ENCODE measurements around the gene TEF.

The TEF gene

DNA sequence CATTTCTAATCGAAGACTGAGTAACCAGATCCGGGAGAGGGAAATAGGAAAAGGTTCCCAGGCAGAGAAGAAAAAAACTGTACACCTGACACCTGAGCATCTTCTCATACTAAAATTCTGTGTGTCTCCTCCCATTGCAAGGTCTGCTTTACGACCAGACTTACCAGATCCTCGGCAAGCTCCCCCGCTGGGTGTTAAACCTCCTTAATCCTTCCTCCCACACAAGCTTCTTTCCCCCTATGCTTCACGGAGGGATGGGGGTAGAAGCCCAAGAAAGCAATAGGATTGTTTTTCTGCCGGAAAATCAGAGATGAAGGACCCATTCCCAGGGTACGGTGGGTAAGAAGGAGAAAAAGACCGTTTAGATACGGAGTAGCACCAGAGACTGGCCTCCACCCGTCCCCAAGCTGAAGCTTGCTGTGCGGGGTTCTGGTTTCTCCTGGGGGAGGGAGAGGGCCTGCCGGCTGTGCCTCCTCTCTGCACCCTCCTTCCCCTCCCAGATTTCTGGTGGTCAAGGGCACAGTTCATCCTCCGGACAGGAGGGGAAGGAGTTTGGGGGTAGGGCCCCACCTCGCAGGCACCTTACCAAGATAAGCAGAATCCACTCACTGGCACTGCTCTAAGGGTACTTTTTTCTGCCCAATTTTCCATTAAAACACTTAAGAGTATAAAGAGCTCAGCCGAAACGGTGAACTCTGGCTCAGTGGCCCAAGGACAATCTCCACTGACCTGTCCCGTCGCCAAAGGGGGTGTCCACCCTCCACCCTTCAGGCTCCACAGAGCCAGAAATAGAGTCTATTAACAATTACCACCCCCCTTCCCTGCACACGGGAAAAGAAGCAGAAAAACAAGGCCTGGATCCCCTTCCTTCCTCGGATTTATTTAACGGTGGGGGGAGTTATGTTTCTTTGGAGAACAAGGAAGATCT, 63.7 kb downstream of the TEF start:
- TF ChIP-seq CTCF (IDR thresholded peaks at IDR 0.05; ENCODE audit: low read length, missing control alignments): no peak
- peak; percentile 14 for DNase-seq (ENCODE audit: low read depth)
- H3K4me3 ChIP-seq (replicated peaks; ENCODE audit: low read depth, low read length): peak overlapping the region; percentile 99

- H3K4me3 ChIP-seq (replicated peaks; ENCODE audit: low read depth, low read length): peak overlapping the region; percentile 99
- TF ChIP-seq CTCF (IDR thresholded peaks at IDR 0.05; ENCODE audit: low read length, missing control alignments): no peak
- no peak for DNase-seq (ENCODE audit: low read depth)
Observed at GRCh38 chr22:41446057-41446501, 64.3 kb downstream of the TEF start.

GRCh38 chr22:41446639-41447434, 65.1 kb downstream of the TEF start, which contains the start of gene TOB2:
TOB2 (minus strand) TSS chr22:41446801; CDS start chr22:41437345, 9,456 bp downstream.
- TF ChIP-seq CTCF (IDR thresholded peaks at IDR 0.05; ENCODE audit: low read length, missing control alignments): no peak
- peak; percentile 96 for DNase-seq (ENCODE audit: low read depth)
- peak within 1 kb of the TSS; percentile 99 for H3K4me3 ChIP-seq (replicated peaks; ENCODE audit: low read depth, low read length)

DNA sequence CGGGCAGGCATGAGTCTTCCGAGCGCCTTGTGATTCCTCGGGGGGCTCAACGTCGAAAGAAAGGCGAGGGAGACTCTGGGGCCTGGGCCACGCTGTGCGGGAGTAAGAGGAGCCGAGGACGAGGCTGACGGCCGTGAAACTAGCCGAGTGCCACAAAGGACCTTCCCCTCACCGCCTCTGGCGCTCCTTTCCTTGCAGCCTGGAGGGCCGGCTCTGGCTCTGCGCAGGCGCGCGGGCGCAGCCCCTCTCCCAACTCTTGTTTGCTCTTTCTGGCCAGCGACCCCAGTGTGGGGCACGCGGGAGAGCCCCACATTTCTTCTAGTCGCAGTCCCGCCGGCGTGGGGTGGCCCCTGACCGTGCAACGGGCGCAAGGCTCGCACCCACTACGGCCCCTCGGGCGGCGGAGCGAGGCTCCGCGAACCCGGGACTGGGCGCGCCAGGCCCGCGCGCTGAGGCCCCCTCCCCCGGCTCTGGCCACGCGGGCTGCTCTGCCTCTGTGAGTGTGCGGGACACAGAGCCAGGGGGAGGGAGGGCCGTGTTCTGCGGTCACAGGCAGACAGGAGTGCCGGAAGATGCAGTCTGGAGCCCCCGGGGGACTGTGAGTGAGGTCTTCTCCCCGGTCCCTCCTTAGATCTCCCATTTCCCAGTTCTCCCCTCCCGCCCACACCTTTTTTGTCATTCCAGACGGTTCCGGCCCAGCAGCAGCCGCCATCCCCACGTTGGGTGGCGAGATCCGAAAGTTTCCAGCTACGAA, 65.9 kb downstream of the TEF start:
- DNase-seq (ENCODE audit: low read depth): peak; percentile 61
- peak overlapping the region; percentile 99 for H3K4me3 ChIP-seq (replicated peaks; ENCODE audit: low read depth, low read length)
- no peak for TF ChIP-seq CTCF (IDR thresholded peaks at IDR 0.05; ENCODE audit: low read length, missing control alignments)

- TF ChIP-seq CTCF (IDR thresholded peaks at IDR 0.05; ENCODE audit: low read length, missing control alignments): no peak
- peak overlapping the region; percentile 99 for H3K4me3 ChIP-seq (replicated peaks; ENCODE audit: low read depth, low read length)
- DNase-seq (ENCODE audit: low read depth): peak; percentile 100
Observed at GRCh38 chr22:41448189-41448808, 66.6 kb downstream of the TEF start.
